H9 (cell line): Measurements from ENCODE around the gene TPCN2. TPM values are rescaled to one million over a fixed set of nuclear protein-coding genes. Genes with fewer than 3 reads are reported as not detected.

Source experiments
- DNase-seq: peaks from one replicate; pipeline ENCODE4 v3.0.0-alpha.2; 2017
- H2AFZ ChIP-seq: one replicate; pipeline ENCODE4 v1.6.1; 2013; ENCODE audit warnings: mild to moderate bottlenecking, low read length, control low read depth, moderate library complexity
- H2AK5ac ChIP-seq: 2 replicates; pipeline ENCODE4 v1.6.1; 2013; ENCODE audit warnings: low read length, control low read depth, mixed read lengths; ENCODE audit not compliant: insufficient read length
- H2BK120ac ChIP-seq: one replicate; pipeline ENCODE4 v1.6.1; 2013; ENCODE audit warnings: low read depth, mild to moderate bottlenecking, low read length, control low read depth, inconsistent platforms; ENCODE audit not compliant: poor library complexity, severe bottlenecking
- H2BK12ac ChIP-seq: 2 replicates; pipeline ENCODE4 v1.6.1; 2013; ENCODE audit warnings: low read length, control low read depth, mixed read lengths, low read depth; ENCODE audit not compliant: insufficient read length
- H2BK15ac ChIP-seq: 2 replicates; pipeline ENCODE4 v1.6.1; 2013; ENCODE audit warnings: low read depth, low read length, control low read depth
- H2BK20ac ChIP-seq: one replicate; pipeline ENCODE4 v1.6.1; 2013; ENCODE audit warnings: low read depth, mild to moderate bottlenecking, low read length, control low read depth, inconsistent platforms; ENCODE audit not compliant: poor library complexity, severe bottlenecking
- H2BK5ac ChIP-seq: 2 replicates; pipeline ENCODE4 v1.6.1; 2013; ENCODE audit warnings: low read length, control low read depth, mixed read lengths; ENCODE audit not compliant: insufficient read length
- H3K14ac ChIP-seq: 2 replicates; pipeline ENCODE4 v1.6.1; 2013; ENCODE audit warnings: low read length, control low read depth; ENCODE audit not compliant: insufficient read depth
- H3K18ac ChIP-seq: 2 replicates; pipeline ENCODE4 v1.6.1; 2013; ENCODE audit warnings: low read depth, mild to moderate bottlenecking, mixed read lengths, low read length, control low read depth; ENCODE audit not compliant: insufficient read length
- H3K23ac ChIP-seq: 2 replicates; pipeline ENCODE4 v1.6.1; 2013; ENCODE audit warnings: low read length, control low read depth, mixed read lengths, low read depth; ENCODE audit not compliant: insufficient read length
- H3K23me2 ChIP-seq: 2 replicates; pipeline ENCODE4 v1.6.1; 2013; ENCODE audit warnings: low read depth, mild to moderate bottlenecking, mixed read lengths, low read length, control low read depth; ENCODE audit not compliant: insufficient read length, poor library complexity, severe bottlenecking
- H3K27ac ChIP-seq: 2 replicates; pipeline ENCODE4 v1.5.1; 2013; ENCODE audit warnings: low read length, control low read depth, mixed read lengths, low read depth; ENCODE audit not compliant: insufficient read length
- H3K27me3 ChIP-seq: 2 replicates; pipeline ENCODE4 v1.6.1; 2013; ENCODE audit warnings: low read length, control low read depth, inconsistent platforms; ENCODE audit not compliant: insufficient read depth
- H3K4ac ChIP-seq: 2 replicates; pipeline ENCODE4 v1.6.1; 2013; ENCODE audit warnings: low read depth, mild to moderate bottlenecking, control low read depth, inconsistent platforms, low read length, moderate library complexity
- H3K4me1 ChIP-seq: 2 replicates; pipeline ENCODE4 v1.6.1; 2013; ENCODE audit warnings: low read length, control low read depth, inconsistent platforms; ENCODE audit not compliant: insufficient read depth
- H3K4me2 ChIP-seq: 2 replicates; pipeline ENCODE4 v1.6.1; 2013; ENCODE audit warnings: low read length, control low read depth, mixed read lengths; ENCODE audit not compliant: insufficient read length, insufficient read depth
- H3K56ac ChIP-seq: 2 replicates; pipeline ENCODE4 v1.6.1; 2013; ENCODE audit warnings: low read depth, mild to moderate bottlenecking, mixed read lengths, low read length, control low read depth; ENCODE audit not compliant: insufficient read length
- H3K79me1 ChIP-seq: 2 replicates; pipeline ENCODE4 v1.6.1; 2013; ENCODE audit warnings: low read depth, mild to moderate bottlenecking, moderate library complexity, low read length, control low read depth, inconsistent platforms; ENCODE audit not compliant: insufficient read depth, poor library complexity, severe bottlenecking
- H3K79me2 ChIP-seq: 2 replicates; pipeline ENCODE4 v1.6.1; 2013; ENCODE audit warnings: low read length, control low read depth, inconsistent platforms; ENCODE audit not compliant: insufficient read depth
- H3K9ac ChIP-seq: 2 replicates; pipeline ENCODE4 v1.6.1; 2013; ENCODE audit warnings: low read length, control low read depth, mixed read lengths; ENCODE audit not compliant: insufficient read length; ENCODE audit errors: extremely low read depth
- H3K9me3 ChIP-seq: one replicate; pipeline ENCODE4 v1.6.1; 2013; ENCODE audit warnings: low read depth, low read length, inconsistent platforms; ENCODE audit not compliant: control insufficient read depth
- H3T11ph ChIP-seq: one replicate; pipeline ENCODE4 v1.6.1; 2013; ENCODE audit warnings: mild to moderate bottlenecking, low read length, control low read depth, inconsistent platforms
- H4K20me1 ChIP-seq: one replicate; pipeline ENCODE4 v1.6.1; 2013; ENCODE audit not compliant: control insufficient read depth, insufficient read length, insufficient read depth
- H4K5ac ChIP-seq: 2 replicates; pipeline ENCODE4 v1.6.1; 2013; ENCODE audit warnings: low read depth, mild to moderate bottlenecking, mixed read lengths, low read length, control low read depth; ENCODE audit not compliant: insufficient read length
- H4K8ac ChIP-seq: replicated peaks from 2 replicates; pipeline ENCODE4 v1.6.1; 2013; ENCODE audit warnings: low read length, control low read depth, mixed read lengths, low read depth; ENCODE audit not compliant: insufficient read length
- H4K91ac ChIP-seq: 2 replicates; pipeline ENCODE4 v1.6.1; 2013; ENCODE audit warnings: low read depth, mild to moderate bottlenecking, moderate library complexity, mixed read lengths, low read length, control low read depth; ENCODE audit not compliant: insufficient read length
- H3K27ac Mint-ChIP-seq, 3 experiments: 2 replicates in 2 of 3; 3 replicates in 1 of 3; pipeline ENCODE4 v1.8.0; 2020 to 2021; ENCODE audit warnings: mixed read lengths in 3 of 3, mild to moderate bottlenecking in 1 of 3, moderate library complexity in 1 of 3
- H3K27me3 Mint-ChIP-seq: 2 replicates; pipeline ENCODE4 v1.8.0; 2021; ENCODE audit warnings: low read depth, mild to moderate bottlenecking, moderate library complexity, mixed read lengths
- H3K36me3 Mint-ChIP-seq, 3 experiments: 2 replicates in 2 of 3; 3 replicates in 1 of 3; pipeline ENCODE4 v1.8.0; 2020 to 2021; ENCODE audit warnings: low read depth in 3 of 3, mixed read lengths in 3 of 3; ENCODE audit not compliant: insufficient read depth in 1 of 3
- H3K4me1 Mint-ChIP-seq, 2 experiments: 2 replicates each; pipeline ENCODE4 v1.8.0; 2020; ENCODE audit warnings: mixed read lengths in 2 of 2
- H3K4me3 Mint-ChIP-seq, 2 experiments: 2 replicates in 1 of 2; 3 replicates in 1 of 2; pipeline ENCODE4 v1.8.0; 2020 to 2021; ENCODE audit warnings: mild to moderate bottlenecking in 2 of 2, mixed read lengths in 2 of 2, moderate library complexity in 1 of 2
- H3K9me3 Mint-ChIP-seq, 2 experiments: 2 replicates in 1 of 2; 3 replicates in 1 of 2; pipeline ENCODE4 v1.8.0; 2020; ENCODE audit warnings: mild to moderate bottlenecking in 2 of 2, mixed read lengths in 2 of 2, moderate library complexity in 1 of 2
- CTCF ChIP-seq: fragments of 200-600 bp; sonication (generic); conservative IDR thresholded peaks from 3 replicates; pipeline ENCODE4 v1.8.0; 2021; ENCODE audit warnings: antibody characterized with exemption, mild to moderate bottlenecking
- WGBS: extraction: QIAGEN DNeasy Blood & Tissue Kit; methylation state at CpG from one replicate; pipeline ENCODE4 v1.1.7; 2013; ENCODE audit warnings: missing lambda C conversion rate, low lambda C conversion rate, mixed read lengths; ENCODE audit not compliant: insufficient read length; ENCODE audit errors: extremely low coverage; 5-methylcytosine and 5-hydroxymethylcytosine counted together
- total RNA-seq: library from RNA; stranded (reverse); gene quantifications from 2 replicates; pipeline ENCODE4 v1.2.1, GENCODE V29; 2021

TPCN2 gene
- total RNA-seq, 1 experiment from 2014 or later, result 16.8 TPM

- Histone ChIP-seq H3K23ac (no peak overlapping the region), H3K9me3 (no peaks in the 10 kb centered on the region), H3K4ac (no peak overlapping the region), H3K27me3 (no peaks in the 10 kb centered on the region), H2BK12ac (no peak overlapping the region), H2BK15ac (no peak overlapping the region), H3K18ac (no peak overlapping the region), H3T11ph (no peak overlapping the region), H3K27ac (no peak overlapping the region), H2BK5ac (no peak overlapping the region), H3K9ac (no peak overlapping the region), H3K14ac (no peak overlapping the region; the same call in 1 of the 2 replicates), H4K5ac (no peak overlapping the region), H4K91ac (no peak overlapping the region), H2AK5ac (no peak overlapping the region), H3K23me2 (no peaks in the 10 kb centered on the region), H3K79me1 (no peaks in the 10 kb centered on the region), H4K20me1 (no peaks in the 10 kb centered on the region), H2AFZ (no peak overlapping the region), H3K56ac (no peak overlapping the region), H2BK20ac (no peak overlapping the region), H3K4me2 (no peak overlapping the region), H2BK120ac (no peak overlapping the region), H4K8ac (no peak overlapping the region), H3K4me1 (no peaks in the 10 kb centered on the region), H3K79me2 (no peaks in the 10 kb centered on the region)
- Mint-ChIP-seq H3K27me3 (peaks cover 8% of the 10 kb centered on the region), H3K4me1 (peaks cover 16 to 30% of the 10 kb centered on the region in 2 experiments), H3K4me3 (no peak overlapping the region), H3K36me3 (peaks cover 0 to 5% (median 0%) of the 10 kb centered on the region in 3 experiments; a peak in 1 of 7 replicates), H3K9me3 (peaks cover 7 to 11% of the 10 kb centered on the region in 2 experiments; a peak in 3 of 5 replicates), H3K27ac (no peak overlapping the region)
- no peak for TF ChIP-seq CTCF
- no peak for DNase-seq
- WGBS, result no CpG with 5 or more reads among the region's 9 CpGs
Measured at GRCh38 chr11:69121021-69121420, 72.3 kb downstream of the TPCN2 start.
